HFFc6 (cell line): Measurements from ENCODE around the gene NEO1. TPM values are rescaled to one million over a fixed set of nuclear protein-coding genes. Genes with fewer than 3 reads are reported as not detected.

Experiments used
- DNase-seq: peaks from one replicate; pipeline ENCODE4 v3.0.0-alpha.2; 2018
- H3K27ac Mint-ChIP-seq: 2 replicates; pipeline ENCODE4 v1.8.0; 2020; ENCODE audit warnings: mild to moderate bottlenecking, mixed read lengths
- H3K27me3 Mint-ChIP-seq: 2 replicates; pipeline ENCODE4 v1.8.0; 2021; ENCODE audit warnings: mild to moderate bottlenecking, moderate library complexity, mixed read lengths; ENCODE audit not compliant: insufficient read depth
- H3K36me3 Mint-ChIP-seq: 2 replicates; pipeline ENCODE4 v1.8.0; 2021; ENCODE audit warnings: low read depth, mixed read lengths
- H3K4me1 Mint-ChIP-seq: 2 replicates; pipeline ENCODE4 v1.8.0; 2020; ENCODE audit warnings: low read depth, mixed read lengths
- H3K4me3 Mint-ChIP-seq: 2 replicates; pipeline ENCODE4 v1.8.0; 2020; ENCODE audit warnings: mild to moderate bottlenecking, moderate library complexity, mixed read lengths
- H3K9me3 Mint-ChIP-seq: 2 replicates; pipeline ENCODE4 v1.8.0; 2020; ENCODE audit warnings: mild to moderate bottlenecking, mixed read lengths
- total RNA-seq, 6 experiments: library from RNA; stranded (reverse); fragmentation: NEBNext Ultra II Directional; extraction: Animal tissue kit (Norgen Biotek cat#: 25700); gene quantifications; 2 replicates in 1 of 6; 3 replicates in 5 of 6; pipeline ENCODE4 v1.2.3, GENCODE V29; 2021
- TF ChIP-seq, protein P1 (sequence below): fragments of 200-600 bp; sonication (generic); IDR thresholded peaks from 2 replicates; pipeline ENCODE4 v1.5.0; 2021; ENCODE audit warnings: antibody characterized with exemption, mild to moderate bottlenecking

NEO1 gene
- total RNA-seq, 6 experiments from 2014 or later = 6.4 to 20.3 (median 16.3) TPM

DNA sequence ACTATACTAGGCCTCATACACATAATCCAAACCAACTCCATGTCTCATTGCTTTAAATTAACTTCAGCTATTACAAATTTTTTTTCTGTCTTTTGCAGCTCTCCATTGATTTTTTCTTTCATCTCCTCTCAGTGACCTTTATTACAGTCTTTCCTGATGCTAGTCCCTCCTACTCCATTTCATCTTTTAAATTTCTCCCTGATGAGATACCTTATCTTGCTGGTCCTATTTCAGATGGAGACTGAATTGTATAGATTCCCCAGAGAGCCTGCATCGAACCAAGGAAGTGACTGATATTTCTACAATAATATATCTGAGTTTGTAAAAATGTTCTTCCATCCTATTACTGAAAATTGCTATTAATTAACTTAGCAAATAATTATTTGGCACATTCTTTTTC lies 45.7 kb upstream of the NEO1 start:
- H3K36me3 Mint-ChIP-seq = no peaks in the 10 kb centered on the region
- TF ChIP-seq, protein P1, sequence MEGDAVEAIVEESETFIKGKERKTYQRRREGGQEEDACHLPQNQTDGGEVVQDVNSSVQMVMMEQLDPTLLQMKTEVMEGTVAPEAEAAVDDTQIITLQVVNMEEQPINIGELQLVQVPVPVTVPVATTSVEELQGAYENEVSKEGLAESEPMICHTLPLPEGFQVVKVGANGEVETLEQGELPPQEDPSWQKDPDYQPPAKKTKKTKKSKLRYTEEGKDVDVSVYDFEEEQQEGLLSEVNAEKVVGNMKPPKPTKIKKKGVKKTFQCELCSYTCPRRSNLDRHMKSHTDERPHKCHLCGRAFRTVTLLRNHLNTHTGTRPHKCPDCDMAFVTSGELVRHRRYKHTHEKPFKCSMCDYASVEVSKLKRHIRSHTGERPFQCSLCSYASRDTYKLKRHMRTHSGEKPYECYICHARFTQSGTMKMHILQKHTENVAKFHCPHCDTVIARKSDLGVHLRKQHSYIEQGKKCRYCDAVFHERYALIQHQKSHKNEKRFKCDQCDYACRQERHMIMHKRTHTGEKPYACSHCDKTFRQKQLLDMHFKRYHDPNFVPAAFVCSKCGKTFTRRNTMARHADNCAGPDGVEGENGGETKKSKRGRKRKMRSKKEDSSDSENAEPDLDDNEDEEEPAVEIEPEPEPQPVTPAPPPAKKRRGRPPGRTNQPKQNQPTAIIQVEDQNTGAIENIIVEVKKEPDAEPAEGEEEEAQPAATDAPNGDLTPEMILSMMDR = no peak
- peaks cover 2% of the 10 kb centered on the region for H3K27me3 Mint-ChIP-seq
- no peak for DNase-seq
- no peak overlapping the region for H3K4me3 Mint-ChIP-seq
- H3K4me1 Mint-ChIP-seq = peaks cover 29% of the 10 kb centered on the region
- no peak overlapping the region for H3K27ac Mint-ChIP-seq
- H3K9me3 Mint-ChIP-seq = no peaks in the 10 kb centered on the region

DNA sequence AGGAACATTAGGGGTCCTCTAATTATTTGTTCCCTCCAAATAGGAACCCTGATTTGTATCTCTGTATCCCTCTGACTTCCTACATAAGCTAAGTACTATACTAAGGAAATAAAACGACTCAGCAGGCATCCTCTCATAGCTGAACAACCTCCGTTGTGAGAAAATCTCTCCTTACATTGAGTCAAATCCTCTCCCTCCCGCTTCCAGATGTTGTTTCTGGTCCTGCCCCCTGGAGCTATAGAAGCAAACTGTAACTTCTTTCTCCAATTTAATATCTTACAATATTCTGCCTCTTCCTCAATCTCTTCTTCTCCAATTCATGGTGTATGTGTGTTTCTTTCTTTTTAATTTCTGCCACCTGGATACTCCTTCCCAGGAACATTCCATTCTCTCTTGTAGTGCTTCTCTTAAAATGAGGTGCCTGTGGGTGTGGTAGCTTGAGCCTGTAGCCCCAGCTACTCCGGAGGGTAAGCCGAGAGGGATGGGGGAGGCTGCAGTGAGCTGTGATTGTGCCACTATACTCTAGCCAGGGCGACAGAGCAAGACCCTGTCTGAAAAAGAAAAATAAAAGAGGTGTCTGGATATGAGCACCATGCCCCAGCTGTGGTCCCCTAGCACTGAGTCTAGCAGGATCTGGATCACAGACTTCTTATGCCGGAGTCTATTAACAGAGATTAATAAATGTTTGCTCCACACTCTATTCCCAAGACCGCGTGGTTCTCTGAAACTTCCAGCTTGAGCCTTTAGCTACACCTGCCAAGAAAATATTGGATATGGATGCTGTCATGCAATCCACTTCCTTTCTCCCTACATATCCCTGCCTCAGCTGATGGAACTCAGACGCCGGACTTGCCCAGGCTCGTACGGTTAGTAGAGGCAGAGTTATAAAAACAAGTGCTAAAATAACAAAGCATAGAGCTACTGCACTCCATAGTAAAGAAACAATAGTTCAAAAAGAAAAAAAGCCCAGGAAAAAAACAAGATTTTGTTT lies 42.9 kb upstream of the NEO1 start:
- Mint-ChIP-seq H3K27ac (no peak overlapping the region; the same call in 1 of the 2 replicates), H3K4me3 (no peak overlapping the region), H3K36me3 (no peaks in the 10 kb centered on the region), H3K4me1 (peaks cover 19% of the 10 kb centered on the region), H3K9me3 (no peaks in the 10 kb centered on the region), H3K27me3 (peaks cover 3% of the 10 kb centered on the region)
- TF ChIP-seq, protein P1 = no peak
- no peak for DNase-seq

DNA sequence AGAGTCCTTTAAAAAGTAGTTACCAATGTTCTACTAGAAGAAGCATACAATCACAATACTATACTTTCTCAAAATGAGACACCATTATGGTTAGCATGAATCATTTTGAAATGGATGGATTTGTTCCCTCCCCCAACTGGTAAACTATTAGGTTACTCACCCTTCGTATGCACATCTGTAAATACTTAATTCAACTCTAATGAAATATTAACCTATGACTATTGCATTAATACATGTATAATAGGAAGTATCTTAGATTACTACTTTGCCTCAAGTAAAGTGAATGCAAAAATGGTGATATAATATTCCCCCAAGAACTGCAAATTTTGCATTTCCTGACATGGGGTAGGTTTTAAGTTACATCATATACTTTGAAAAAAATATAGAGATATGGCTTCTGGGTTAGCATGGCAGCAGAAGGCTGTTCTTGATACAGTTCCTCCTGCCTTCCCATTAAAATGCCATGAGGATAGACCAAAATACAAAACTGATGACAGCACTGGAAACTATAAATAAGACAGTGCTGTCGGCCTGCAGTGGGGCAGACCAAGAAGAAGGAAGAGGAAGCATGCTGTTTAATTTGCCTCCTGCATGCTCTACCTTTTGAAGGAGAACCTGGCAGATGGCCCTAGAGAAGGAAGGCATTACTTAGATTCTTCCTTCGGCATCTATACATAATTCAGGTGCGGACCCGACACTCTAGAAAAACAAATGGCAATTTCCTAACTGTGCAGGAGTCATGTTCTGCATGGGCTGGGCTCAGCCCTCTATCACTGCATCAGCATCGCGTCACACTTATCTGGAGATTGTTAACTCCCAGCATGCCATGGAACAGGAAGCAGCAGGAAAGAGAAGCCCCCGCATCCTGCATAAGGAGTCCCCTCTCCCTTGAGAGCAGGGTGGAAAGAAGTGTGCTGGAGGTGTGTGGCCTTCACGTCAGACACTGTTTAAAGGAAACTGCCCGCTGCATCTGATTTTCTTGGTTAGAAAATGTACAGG lies 41.8 kb upstream of the NEO1 start:
- no peak overlapping the region for H3K27ac Mint-ChIP-seq
- H3K9me3 Mint-ChIP-seq = no peaks in the 10 kb centered on the region
- no peak overlapping the region for H3K4me3 Mint-ChIP-seq
- H3K4me1 Mint-ChIP-seq = peaks cover 20% of the 10 kb centered on the region
- no peaks in the 10 kb centered on the region for H3K36me3 Mint-ChIP-seq
- peaks cover 5% of the 10 kb centered on the region for H3K27me3 Mint-ChIP-seq
- TF ChIP-seq, protein P1 = no peak
- DNase-seq = no peak

DNA sequence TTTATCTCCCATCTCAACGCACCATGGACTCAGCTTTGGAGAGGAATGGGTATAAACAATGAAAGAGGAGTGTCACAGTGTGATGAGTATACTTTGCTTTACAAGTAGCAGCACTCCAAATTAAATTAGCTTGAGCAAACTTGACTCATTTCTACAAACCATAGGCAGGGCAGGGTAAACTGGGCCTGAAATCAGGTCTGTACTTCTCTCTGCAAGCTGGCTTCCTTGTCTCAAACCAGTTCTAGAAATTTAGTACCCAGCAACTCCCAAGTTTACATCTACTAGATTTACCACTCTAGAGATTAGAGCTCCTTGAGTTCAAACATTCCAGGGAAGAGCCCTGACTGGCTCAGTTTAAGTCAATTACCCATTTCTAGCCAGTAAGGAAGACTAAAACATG lies 37.4 kb upstream of the NEO1 start:
- H3K4me1 Mint-ChIP-seq = peaks cover 30% of the 10 kb centered on the region
- H3K27me3 Mint-ChIP-seq = peaks cover 5% of the 10 kb centered on the region
- TF ChIP-seq, protein P1 = no peak
- no peaks in the 10 kb centered on the region for H3K36me3 Mint-ChIP-seq
- DNase-seq = no peak
- no peaks in the 10 kb centered on the region for H3K9me3 Mint-ChIP-seq
- H3K27ac Mint-ChIP-seq = no peak overlapping the region
- H3K4me3 Mint-ChIP-seq = no peak overlapping the region

GRCh38 chr15:73015493-73015892 lies 36.8 kb upstream of the NEO1 start:
- Mint-ChIP-seq H3K4me1 (peaks cover 24% of the 10 kb centered on the region), H3K4me3 (no peak overlapping the region; the same call in 1 of the 2 replicates), H3K27me3 (peaks cover 5% of the 10 kb centered on the region), H3K27ac (no peak overlapping the region), H3K9me3 (no peaks in the 10 kb centered on the region), H3K36me3 (no peaks in the 10 kb centered on the region)
- no peak for DNase-seq
- TF ChIP-seq, protein P1 = no peak
